CD14-positive monocyte (primary cell): ENCODE data around the gene MT1X. TPM values are rescaled to one million over a fixed set of nuclear protein-coding genes. Genes with fewer than 3 reads are reported as not detected.
"Not testable (repeated sequence)": the region's sequence is repeated elsewhere in the genome, so short reads cannot be mapped to it uniquely, and the experiment has no call there.

Source experiments
- DNase-seq, 3 donors: peaks; one replicate each; pipeline ENCODE4 v3.0.0-alpha.2; 2011 to 2022
- H2AFZ ChIP-seq: 2 replicates; pipeline ENCODE4 v1.6.0; 2012; ENCODE audit warnings: mild to moderate bottlenecking, low read depth, low read length, inconsistent platforms; ENCODE audit not compliant: insufficient read depth, poor library complexity, severe bottlenecking
- H3K27ac ChIP-seq, 2 donors: 1 replicate in 1 of 2; 2 replicates in 1 of 2; pipeline ENCODE4 v1.5.1; 2012 to 2013; ENCODE audit warnings: low read length in 2 of 2, control low read depth in 1 of 2, inconsistent platforms in 1 of 2, low read depth in 1 of 2, mild to moderate bottlenecking in 1 of 2
- H3K27me3 ChIP-seq, 2 donors: one replicate each; pipeline versions ENCODE4 v1.6.0 to v1.6.1; 2011 to 2013; ENCODE audit warnings: low read length in 2 of 2; ENCODE audit not compliant: control insufficient read depth in 2 of 2, insufficient read depth in 2 of 2
- H3K36me3 ChIP-seq, 2 donors: replicated peaks in 1 of 2; 1 replicate in 1 of 2; 2 replicates in 1 of 2; pipeline versions ENCODE4 v1.5.1 to v1.6.1; 2012 to 2013; ENCODE audit warnings: low read length in 2 of 2, control low read depth in 1 of 2, inconsistent platforms in 1 of 2, mild to moderate bottlenecking in 1 of 2; ENCODE audit not compliant: insufficient read depth in 2 of 2, control insufficient read depth in 1 of 2
- H3K4me1 ChIP-seq, 2 donors: 1 replicate in 1 of 2; 2 replicates in 1 of 2; pipeline versions ENCODE4 v1.5.1 to v1.6.1; 2012 to 2013; ENCODE audit warnings: low read length in 2 of 2, control low read depth in 1 of 2, inconsistent platforms in 1 of 2, mild to moderate bottlenecking in 1 of 2, moderate library complexity in 1 of 2; ENCODE audit not compliant: insufficient read depth in 2 of 2, control insufficient read depth in 1 of 2
- H3K4me2 ChIP-seq: replicated peaks from 2 replicates; pipeline ENCODE3; 2012; ENCODE audit warnings: low read length, moderate library complexity, mild to moderate bottlenecking; ENCODE audit not compliant: poor library complexity, severe bottlenecking; ENCODE audit errors: extremely low read depth
- H3K4me3 ChIP-seq, 3 experiments: fragments of 200-600 bp in 1 of 3; sonication (generic) in 1 of 3; replicated peaks in 1 of 3; 1 replicate in 2 of 3; 2 replicates in 1 of 3; pipeline ENCODE4 v1.5.1; 2011 to 2013; ENCODE audit warnings: low read length in 3 of 3, mild to moderate bottlenecking in 3 of 3, control low read depth in 2 of 3, low read depth in 2 of 3, inconsistent platforms in 1 of 3, moderate library complexity in 1 of 3
- H3K79me2 ChIP-seq: 2 replicates; pipeline ENCODE4 v1.6.0; 2012; ENCODE audit warnings: mild to moderate bottlenecking, control low read depth, inconsistent platforms, low read length, moderate library complexity; ENCODE audit not compliant: insufficient read depth
- H3K9ac ChIP-seq: 2 replicates; pipeline ENCODE4 v1.6.0; 2017; ENCODE audit warnings: low read length, mild to moderate bottlenecking; ENCODE audit not compliant: insufficient read depth, poor library complexity, severe bottlenecking
- H3K9me3 ChIP-seq, 2 donors: replicated peaks in 1 of 2; 1 replicate in 1 of 2; 2 replicates in 1 of 2; pipeline versions ENCODE4 v1.5.1 to v1.6.1; 2012 to 2013; ENCODE audit warnings: low read length in 2 of 2, control low read depth in 1 of 2; ENCODE audit not compliant: control insufficient read depth in 1 of 2, insufficient read depth in 1 of 2
- H4K20me1 ChIP-seq: 2 replicates; pipeline ENCODE4 v1.6.0; 2012; ENCODE audit warnings: mild to moderate bottlenecking, low read length, control low read depth, moderate library complexity; ENCODE audit not compliant: insufficient read depth
- H3K27ac Mint-ChIP-seq, 7 donors: one replicate each; pipeline ENCODE4 v1.8.0; 2020; ENCODE audit warnings: mild to moderate bottlenecking in 7 of 7, mixed read lengths in 7 of 7, moderate library complexity in 6 of 7, inconsistent platforms in 2 of 7
- H3K27me3 Mint-ChIP-seq, 3 donors: one replicate each; pipeline ENCODE4 v1.8.0; 2021 to 2022; ENCODE audit warnings: low read depth in 3 of 3, mild to moderate bottlenecking in 3 of 3, mixed read lengths in 3 of 3, moderate library complexity in 3 of 3, inconsistent platforms in 1 of 3
- H3K36me3 Mint-ChIP-seq, 2 donors: one replicate each; pipeline ENCODE4 v1.8.0; 2020; ENCODE audit warnings: mixed read lengths in 2 of 2, inconsistent platforms in 1 of 2, mild to moderate bottlenecking in 1 of 2
- H3K4me1 Mint-ChIP-seq: one replicate; pipeline ENCODE4 v1.8.0; 2020; ENCODE audit warnings: mild to moderate bottlenecking, mixed read lengths
- H3K4me3 Mint-ChIP-seq, 2 donors: one replicate each; pipeline ENCODE4 v1.8.0; 2020; ENCODE audit warnings: mild to moderate bottlenecking in 2 of 2, mixed read lengths in 2 of 2, moderate library complexity in 1 of 2
- H3K9me3 Mint-ChIP-seq, 7 donors: one replicate each; pipeline ENCODE4 v1.8.0; 2020 to 2022; ENCODE audit warnings: mixed read lengths in 7 of 7, mild to moderate bottlenecking in 6 of 7, moderate library complexity in 6 of 7, inconsistent platforms in 2 of 7
- WGBS: methylation state at CpG from one replicate; pipeline ENCODE4 v1.1.5; 2013; ENCODE audit warnings: missing lambda C conversion rate; ENCODE audit not compliant: insufficient coverage; 5-methylcytosine and 5-hydroxymethylcytosine counted together
- intact Hi-C, 2 donors: fragments of 100-400 bp; cut with micrococcal nuclease; formaldehyde crosslinking; loops; one replicate each; pipeline versions ENCODE4 v1.15.0 to v1.15.1; 2023
- polyA plus RNA-seq, 3 donors: library from polyadenylated mRNA; depleted of rRNA in 1 of 3; unstranded in 2 of 3; stranded (reverse) in 1 of 3; fragments of 300-500 nt in 2 of 3; fragments of >200 nt in 1 of 3; fragmentation: Illumina TruSeq in 2 of 3; gene quantifications; 1 replicate in 2 of 3; 2 replicates in 1 of 3; pipeline ENCODE4 v1.2.3, GENCODE V29; 2012 to 2021
- TF ChIP-seq, protein P1 (sequence below): fragments of 200-600 bp; IDR thresholded peaks from one replicate; pipeline ENCODE4 v1.8.0; 2022; ENCODE audit warnings: antibody characterized with exemption, mild to moderate bottlenecking

Gene MT1X
- polyA plus RNA-seq, 3 donors: 34.5 to 87.9 (median 55.4) TPM

DNA sequence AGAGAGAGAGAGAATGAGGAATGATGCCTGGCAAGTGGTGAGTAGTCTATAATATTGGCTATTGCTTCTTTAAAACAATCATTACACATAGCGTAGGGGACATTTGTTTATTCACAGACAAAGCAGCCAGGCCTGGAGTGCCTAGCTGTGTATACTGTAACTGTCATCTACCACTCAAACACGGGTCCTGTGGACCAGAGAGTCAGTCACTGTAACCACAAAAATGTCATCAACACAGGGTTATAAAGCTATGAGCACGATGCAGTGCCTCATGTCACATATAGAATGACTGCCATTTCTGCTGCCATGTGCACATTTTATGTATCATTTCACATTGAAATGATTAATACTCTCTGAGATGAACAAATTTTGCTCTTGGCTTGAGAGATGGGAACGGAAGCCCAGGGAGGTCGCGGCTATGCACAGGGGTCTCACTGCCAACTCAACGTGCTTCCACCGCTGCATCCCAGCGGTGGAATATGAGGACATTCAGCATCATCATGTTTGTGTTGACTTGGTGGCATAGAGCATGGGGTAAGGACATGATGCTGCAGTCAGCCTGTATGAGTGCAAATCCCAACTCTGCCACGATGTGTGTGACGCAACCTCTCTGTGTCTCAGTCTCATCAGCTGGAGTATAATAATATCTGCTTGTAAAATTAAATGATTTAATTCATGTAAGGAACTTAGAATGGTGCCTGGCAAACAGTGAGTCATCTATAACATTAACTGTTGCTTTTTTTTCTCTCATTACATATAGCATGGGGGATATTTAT lies 9.3 kb upstream of the MT1X start:
- no peak overlapping the region for H3K27ac ChIP-seq
- H3K4me1 ChIP-seq: peaks cover 9 to 20% of the 10 kb centered on the region in 2 donors
- no peak overlapping the region for H3K4me2 ChIP-seq
- H3K4me3 Mint-ChIP-seq: peak overlapping the region in 1 of 2 donors; percentile 67
- H3K27me3 Mint-ChIP-seq: peaks cover 87 to 97% (median 94%) of the 10 kb centered on the region in 3 donors
- H3K9me3 ChIP-seq: peaks cover 0 to 29% of the 10 kb centered on the region in 2 donors
- peaks cover 0 to 15% (median 9%) of the 10 kb centered on the region in 7 donors for H3K9me3 Mint-ChIP-seq
- no peaks in the 10 kb centered on the region for H4K20me1 ChIP-seq
- no peak overlapping the region for H3K27ac Mint-ChIP-seq
- peaks cover 46 to 92% of the 10 kb centered on the region in 2 donors for H3K27me3 ChIP-seq
- no peak overlapping the region for H3K4me3 ChIP-seq
- peaks cover 5 to 7% of the 10 kb centered on the region in 2 donors for H3K36me3 Mint-ChIP-seq
- H3K9ac ChIP-seq: no peak overlapping the region
- peaks cover 29% of the 10 kb centered on the region for H3K4me1 Mint-ChIP-seq
- TF ChIP-seq, protein P1, sequence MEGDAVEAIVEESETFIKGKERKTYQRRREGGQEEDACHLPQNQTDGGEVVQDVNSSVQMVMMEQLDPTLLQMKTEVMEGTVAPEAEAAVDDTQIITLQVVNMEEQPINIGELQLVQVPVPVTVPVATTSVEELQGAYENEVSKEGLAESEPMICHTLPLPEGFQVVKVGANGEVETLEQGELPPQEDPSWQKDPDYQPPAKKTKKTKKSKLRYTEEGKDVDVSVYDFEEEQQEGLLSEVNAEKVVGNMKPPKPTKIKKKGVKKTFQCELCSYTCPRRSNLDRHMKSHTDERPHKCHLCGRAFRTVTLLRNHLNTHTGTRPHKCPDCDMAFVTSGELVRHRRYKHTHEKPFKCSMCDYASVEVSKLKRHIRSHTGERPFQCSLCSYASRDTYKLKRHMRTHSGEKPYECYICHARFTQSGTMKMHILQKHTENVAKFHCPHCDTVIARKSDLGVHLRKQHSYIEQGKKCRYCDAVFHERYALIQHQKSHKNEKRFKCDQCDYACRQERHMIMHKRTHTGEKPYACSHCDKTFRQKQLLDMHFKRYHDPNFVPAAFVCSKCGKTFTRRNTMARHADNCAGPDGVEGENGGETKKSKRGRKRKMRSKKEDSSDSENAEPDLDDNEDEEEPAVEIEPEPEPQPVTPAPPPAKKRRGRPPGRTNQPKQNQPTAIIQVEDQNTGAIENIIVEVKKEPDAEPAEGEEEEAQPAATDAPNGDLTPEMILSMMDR: no peak
- no peak overlapping the region for H2AFZ ChIP-seq
- DNase-seq: no peak
- intact Hi-C loops: no loop called here
- H3K79me2 ChIP-seq: no peaks in the 10 kb centered on the region
- 89% methylated on average over 8 of the region's 11 CpGs for WGBS
- no peaks in the 10 kb centered on the region for H3K36me3 ChIP-seq

DNA sequence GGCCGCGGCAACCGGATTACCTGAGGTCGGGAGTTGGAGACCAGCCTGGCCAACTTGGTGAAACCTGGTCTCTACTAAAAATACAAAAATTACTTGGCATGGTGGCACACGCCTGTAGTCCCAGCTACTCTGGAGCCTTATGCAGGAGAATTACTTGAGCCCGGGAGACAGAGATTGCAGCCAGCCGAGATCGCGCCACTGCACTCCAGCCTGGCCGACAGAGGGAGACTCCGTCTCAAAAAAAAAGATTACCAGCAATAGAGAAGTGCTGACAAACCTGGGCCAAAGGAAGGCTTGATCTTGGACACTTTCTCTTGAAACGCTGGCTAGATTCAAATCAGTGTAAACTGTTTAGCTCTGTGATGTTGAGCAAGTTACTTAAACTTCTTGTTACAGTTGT lies 8.3 kb upstream of the MT1X start:
- Mint-ChIP-seq H3K27me3 (peaks cover 80 to 90% (median 87%) of the 10 kb centered on the region in 3 donors), H3K4me3 (peak overlapping the region in 1 of 2 donors; percentile 41), H3K9me3 (peaks cover 0 to 14% (median 6%) of the 10 kb centered on the region in 7 donors), H3K4me1 (peaks cover 21% of the 10 kb centered on the region), H3K27ac (peak overlapping the region in 2 of 7 donors; percentile 9 to 73), H3K36me3 (peaks cover 5 to 7% of the 10 kb centered on the region in 2 donors)
- H3K4me2 ChIP-seq: no peak overlapping the region
- no peak overlapping the region for H3K4me3 ChIP-seq
- TF ChIP-seq, protein P1: peak; percentile 58
- intact Hi-C loops: no loop called here
- no peak overlapping the region for H2AFZ ChIP-seq
- peaks cover 37 to 85% of the 10 kb centered on the region in 2 donors for H3K27me3 ChIP-seq
- DNase-seq: peak in 2 of 3 donors; percentile 14
- H3K4me1 ChIP-seq: peaks cover 9 to 15% of the 10 kb centered on the region in 2 donors
- H4K20me1 ChIP-seq: no peaks in the 10 kb centered on the region
- H3K9ac ChIP-seq: no peak overlapping the region
- H3K79me2 ChIP-seq: no peaks in the 10 kb centered on the region
- H3K36me3 ChIP-seq: no peaks in the 10 kb centered on the region
- H3K27ac ChIP-seq: no peak overlapping the region
- peaks cover 0 to 20% of the 10 kb centered on the region in 2 donors for H3K9me3 ChIP-seq
- 35% methylated on average over 11 of the region's 12 CpGs for WGBS

DNA sequence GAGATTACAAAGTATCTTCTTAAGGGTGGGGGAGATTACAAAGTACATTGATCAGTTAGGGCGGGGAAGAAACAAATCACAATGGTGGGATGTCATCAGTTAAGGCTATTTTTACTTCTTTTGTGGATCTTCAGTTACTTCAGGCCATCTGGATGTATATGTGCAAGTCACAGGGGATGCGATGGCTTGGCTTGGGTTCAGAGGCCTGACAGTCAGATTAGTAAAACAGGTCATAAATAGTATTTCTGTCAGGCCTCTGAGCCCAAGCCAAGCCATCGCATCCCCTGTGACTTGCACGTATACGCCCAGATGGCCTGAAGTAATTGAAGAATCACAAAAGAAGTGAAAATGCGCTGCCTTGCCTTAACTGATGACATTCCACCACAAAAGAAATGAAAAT lies 7.7 kb upstream of the MT1X start:
- WGBS: 52% methylated on average over 3 of the region's 6 CpGs
- H3K4me3 ChIP-seq, DNase-seq, H3K79me2 ChIP-seq, H3K27ac ChIP-seq, H3K36me3 Mint-ChIP-seq, intact Hi-C loops, H3K36me3 ChIP-seq, H2AFZ ChIP-seq, H3K4me2 ChIP-seq, H4K20me1 ChIP-seq, H3K9ac ChIP-seq: not testable (repeated sequence)
- Mint-ChIP-seq H3K9me3 (peaks cover 0 to 14% (median 6%) of the 10 kb centered on the region in 7 donors), H3K4me1 (peaks cover 15% of the 10 kb centered on the region), H3K27ac (peak overlapping the region in 1 of 7 donors; percentile 73), H3K4me3 (peak overlapping the region in 1 of 2 donors; percentile 87), H3K27me3 (peaks cover 73 to 84% (median 82%) of the 10 kb centered on the region in 3 donors)
- peaks cover 0 to 16% of the 10 kb centered on the region in 2 donors for H3K9me3 ChIP-seq
- peaks cover 33 to 78% of the 10 kb centered on the region in 2 donors for H3K27me3 ChIP-seq
- H3K4me1 ChIP-seq: peaks cover 6 to 11% of the 10 kb centered on the region in 2 donors
